NK-92 (cell line): ENCODE measurements around the gene PHAF1.

Experiments
- DNase-seq: peaks from one replicate; lab custom pipeline; 2025; ENCODE audit not compliant: unreplicated experiment; lab: John Stamatoyannopoulos, UW

Gene PHAF1

GRCh38 chr16:67177743-67178699, 68.3 kb downstream of the PHAF1 start:
- no peak for DNase-seq

GRCh38 chr16:67179421-67180080, 69.8 kb downstream of the PHAF1 start:
- no peak for DNase-seq

DNA sequence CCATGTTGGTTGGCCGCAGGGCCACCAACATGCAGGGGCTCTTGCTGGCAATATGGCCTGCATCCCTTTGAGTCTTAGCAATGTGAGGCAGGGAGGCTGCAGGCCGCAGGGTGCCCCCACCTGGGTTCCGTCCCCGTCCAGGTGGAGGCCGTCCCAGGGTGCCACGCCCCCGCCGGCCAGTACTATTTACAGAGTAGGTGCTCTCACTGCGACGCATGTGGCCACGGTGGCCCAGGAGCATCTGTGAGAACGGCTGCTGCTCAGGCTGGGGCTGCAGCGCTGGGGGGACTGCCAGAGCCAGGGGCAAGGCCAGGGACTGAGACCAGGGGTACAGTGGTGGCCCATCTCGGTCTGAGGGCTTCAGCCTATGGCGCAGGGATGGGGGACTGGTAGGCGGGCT, 70.4 kb downstream of the PHAF1 start:
- no peak for DNase-seq

DNA sequence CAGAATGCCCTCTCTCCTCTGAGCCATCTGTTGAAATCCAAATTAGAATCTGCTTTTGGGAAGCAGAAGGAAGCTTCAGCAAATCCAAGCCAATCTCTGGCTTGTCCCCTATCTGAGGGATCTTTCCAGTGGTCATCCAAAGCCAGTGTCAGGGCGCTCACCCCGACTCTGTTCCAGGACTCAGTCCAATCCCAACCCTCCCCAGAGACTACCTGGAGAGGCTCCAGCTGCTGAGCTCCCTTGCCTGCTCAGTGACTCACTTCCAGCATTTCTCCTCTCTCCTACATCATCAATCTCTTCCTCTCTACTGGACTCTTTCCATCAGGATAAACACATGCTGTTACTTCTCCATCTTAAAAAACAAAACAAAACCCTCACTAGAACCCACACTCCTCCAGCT, 71.6 kb downstream of the PHAF1 start:
- no peak for DNase-seq

DNA sequence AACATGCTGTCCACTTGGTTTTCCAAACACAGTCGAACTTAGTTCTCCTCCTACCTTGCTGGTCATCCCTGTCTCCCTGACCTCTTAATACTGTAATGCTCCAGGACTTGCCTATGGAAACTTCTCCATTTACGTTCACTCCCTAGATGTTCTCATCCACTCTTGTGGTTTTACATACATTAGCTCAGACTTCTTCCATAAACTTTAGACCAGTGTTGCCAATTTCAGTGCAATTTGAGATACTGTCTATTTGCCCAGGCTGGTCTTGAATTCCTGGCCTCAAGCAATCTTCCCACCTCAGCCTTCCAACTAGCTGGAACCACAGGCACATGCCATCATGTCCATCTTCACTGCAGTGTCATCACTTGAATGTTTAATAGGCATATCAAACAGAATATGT, 72.5 kb downstream of the PHAF1 start:
- DNase-seq: no peak

DNA sequence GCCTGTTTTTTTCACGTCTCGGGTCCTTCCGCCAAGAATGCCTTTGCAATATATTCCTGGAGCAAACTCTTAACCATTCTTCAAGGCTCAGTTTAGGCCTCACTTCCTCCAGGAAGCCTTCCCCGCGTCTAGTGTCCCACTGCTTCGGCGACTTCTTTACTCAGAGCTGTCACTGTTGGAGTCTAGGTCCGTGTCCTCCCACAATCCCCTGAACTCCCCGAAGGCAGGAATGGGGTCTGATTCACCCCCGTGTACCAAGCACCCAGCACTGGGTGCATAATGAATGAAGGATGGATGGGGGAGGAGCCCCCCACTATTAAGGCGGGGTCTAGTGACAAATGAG, 73.5 kb downstream of the PHAF1 start:
- no peak for DNase-seq

DNA sequence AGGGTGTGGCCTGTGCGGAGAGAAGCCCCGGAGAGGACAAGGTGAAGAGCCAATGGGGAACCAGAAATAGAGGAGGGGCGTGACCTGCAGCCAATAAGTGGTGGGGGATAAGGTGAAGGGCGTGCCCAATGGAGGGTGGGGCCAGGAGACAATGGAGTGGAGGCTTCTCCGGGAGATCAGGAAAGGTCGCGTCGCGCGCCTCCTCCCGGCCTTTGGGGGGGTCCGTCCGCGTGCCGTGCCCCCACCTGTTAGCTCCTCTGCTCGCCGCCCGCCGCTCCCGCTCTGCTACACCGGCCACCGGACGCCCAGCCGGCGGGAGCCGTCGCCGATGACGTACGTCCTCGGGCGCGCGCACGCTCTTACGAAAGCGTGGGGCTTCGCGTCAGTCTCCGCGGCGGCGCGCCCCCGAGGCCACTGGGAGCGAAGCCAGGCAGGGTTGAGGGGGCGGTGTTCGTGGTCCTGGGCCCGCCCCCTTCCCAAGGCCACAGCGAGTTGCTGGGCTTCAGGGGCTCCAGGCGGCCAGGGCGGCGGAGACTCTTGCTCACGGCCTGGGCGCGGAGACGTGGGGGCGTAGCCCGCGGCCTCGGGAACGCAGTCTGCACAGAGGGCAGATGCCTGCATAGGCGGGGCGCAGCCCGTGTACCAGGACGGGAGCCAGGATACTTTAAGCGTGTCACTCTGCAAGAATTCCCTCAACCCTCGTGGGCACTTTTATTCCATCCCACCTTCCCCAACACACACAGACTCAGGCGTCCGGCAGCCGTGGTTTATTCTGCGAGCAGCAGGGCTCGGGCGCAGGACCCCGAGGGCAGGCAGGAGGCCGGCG, 74.1 kb downstream of the PHAF1 start, which contains the start of gene MATCAP1:
TSS of gene MATCAP1 (minus strand) at position 337 of the 826 bp plus-strand sequence. CDS start 3,353 bp downstream, outside the sequence.
- peak; percentile 70 for DNase-seq

DNA sequence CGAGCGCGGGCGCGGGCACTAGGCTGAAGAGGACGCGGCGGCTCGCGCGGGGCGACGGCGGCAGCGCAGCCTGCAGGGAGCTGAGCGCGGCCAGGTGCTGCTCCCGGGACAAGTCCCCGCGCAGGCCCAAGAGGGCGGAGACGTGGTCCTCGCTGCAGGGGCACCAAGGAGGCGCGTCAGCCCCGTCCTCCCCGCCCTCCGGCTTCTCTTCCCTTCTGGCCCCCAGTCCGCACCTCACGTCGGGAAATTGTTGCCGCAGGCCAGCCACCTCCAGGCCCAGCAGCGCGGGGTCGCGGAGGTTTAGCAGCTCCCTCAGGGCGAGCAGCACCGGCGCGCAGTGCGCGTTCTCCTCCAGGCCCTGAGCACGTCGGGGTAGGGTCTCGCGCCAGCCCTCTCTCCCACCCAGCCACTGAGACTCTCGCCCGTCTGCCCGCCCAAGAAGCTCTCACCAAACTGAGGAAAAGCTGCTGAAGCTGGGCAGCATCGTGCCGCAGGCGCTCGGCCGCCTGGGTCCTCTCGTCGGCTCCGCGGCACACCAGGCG, 74.8 kb downstream of the PHAF1 start:
- DNase-seq: no peak

GRCh38 chr16:67184995-67185650, 75.4 kb downstream of the PHAF1 start:
- DNase-seq: no peak

DNA sequence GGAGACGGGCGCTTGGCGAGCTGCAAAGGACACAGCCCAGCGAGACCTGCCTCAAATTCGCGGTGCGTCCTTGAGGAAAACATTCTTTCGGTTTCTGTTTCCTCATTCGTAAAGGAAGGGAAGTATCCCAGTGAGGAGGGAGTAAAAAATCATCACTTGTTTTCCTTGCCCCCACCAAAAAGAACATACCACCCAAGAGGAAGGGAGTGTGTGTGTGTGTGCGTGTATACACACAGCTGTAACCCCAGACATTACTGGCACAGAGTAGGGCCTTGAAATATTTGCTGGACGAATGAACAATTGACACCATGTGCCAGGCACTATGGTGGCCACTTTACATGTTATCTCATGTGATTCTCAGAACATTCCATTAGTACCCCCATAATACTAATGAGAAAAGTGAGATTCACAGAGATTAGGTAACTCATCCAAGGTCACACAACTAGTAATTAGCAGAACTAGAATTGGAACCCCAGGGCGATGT, 76.0 kb downstream of the PHAF1 start:
- DNase-seq: no peak

DNA sequence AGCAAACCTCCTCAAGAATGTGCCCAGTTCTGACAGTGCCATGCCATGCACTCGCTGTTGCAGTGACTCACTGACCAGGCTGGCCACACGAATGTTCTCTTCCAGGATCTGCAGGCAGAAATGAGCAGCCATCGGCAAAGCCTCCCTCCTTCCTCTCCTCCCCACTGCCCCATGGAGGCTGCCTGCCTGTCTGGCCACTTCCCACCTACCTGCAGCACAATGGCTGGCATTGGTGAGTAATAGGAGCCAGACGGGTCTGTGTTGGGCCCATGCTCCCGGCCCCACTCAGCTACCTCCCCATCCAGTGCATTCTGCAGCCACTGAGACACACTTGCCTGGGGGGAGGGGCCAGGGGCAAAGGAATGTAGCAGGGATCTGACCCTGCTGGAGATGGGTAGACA, 76.8 kb downstream of the PHAF1 start:
- no peak for DNase-seq

- no peak for DNase-seq
These were observed 77.6 kb downstream of the PHAF1 start for GRCh38 chr16:67187175-67187890.

GRCh38 chr16:67188323-67188722, 78.6 kb downstream of the PHAF1 start:
- no peak for DNase-seq

GRCh38 chr16:67188798-67189197, 79.1 kb downstream of the PHAF1 start:
- no peak for DNase-seq

DNA sequence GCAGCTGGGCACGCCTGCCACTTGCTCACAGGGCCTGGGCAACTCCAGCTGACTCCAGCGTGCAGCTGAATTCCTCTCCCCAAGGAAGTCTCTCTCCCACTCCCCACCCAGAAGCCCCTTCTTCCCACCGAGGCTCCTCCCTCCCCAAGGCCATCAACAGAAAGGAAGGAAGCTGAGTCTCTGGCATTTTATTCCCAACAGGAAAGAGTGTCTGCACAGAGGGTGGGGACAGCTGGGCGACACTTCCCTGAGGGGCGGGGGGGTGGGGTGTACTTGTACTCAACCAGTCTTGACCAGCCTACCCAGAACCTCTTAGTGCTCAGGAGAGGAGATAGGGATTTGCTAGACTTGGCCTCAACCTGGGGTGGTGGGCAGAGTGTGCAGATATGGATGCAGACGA, 80.3 kb downstream of the PHAF1 start, which contains the start of gene EXOC3L1:
TSS of gene EXOC3L1 (minus strand) at position 96 of the 400 bp plus-strand sequence. CDS start 460 bp downstream, outside the sequence.
- no peak for DNase-seq

GRCh38 chr16:67190448-67191399, 81.0 kb downstream of the PHAF1 start:
- no peak for DNase-seq

DNA sequence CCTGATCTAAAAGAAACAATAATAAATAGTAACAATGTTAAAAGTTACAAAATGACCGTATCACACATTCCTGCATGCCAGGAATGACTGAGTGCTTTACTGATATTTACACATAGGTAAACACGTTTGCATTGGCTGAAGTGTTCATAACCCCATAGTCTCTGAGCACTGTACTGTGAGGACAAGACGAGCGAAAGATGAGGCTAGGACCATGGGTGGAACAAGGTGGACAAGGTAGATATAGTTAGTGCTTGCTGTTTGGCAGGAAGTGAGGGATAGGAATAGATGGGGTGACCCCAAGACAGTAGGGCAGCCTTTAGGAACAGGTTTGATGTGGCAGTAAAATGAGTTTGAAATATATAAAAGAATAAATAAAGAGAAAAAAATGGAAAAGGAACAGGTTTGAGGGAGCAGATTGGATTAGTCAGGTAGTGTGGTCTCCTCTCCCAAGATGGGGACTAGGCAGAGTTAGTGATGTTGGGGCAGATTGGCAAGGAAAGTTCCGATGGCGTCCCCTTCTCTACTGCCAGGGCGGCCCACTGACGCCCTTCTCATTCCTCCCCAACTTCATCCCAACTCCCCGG, 81.8 kb downstream of the PHAF1 start:
- no peak for DNase-seq

- DNase-seq: no peak
These were observed 82.4 kb downstream of the PHAF1 start, which contains the start of gene E2F4 for GRCh38 chr16:67191995-67192681. Gene E2F4, plus strand, starts transcription at chr16:67192155. Its CDS starts 73 bp downstream, at chr16:67192228.
